AG09319 (cell line): Measurements from ENCODE around the gene CYB5A.
A peak's percentile ranks its signal among the peaks of the same experiment; 100 is the strongest.
"Not testable (repeated sequence)": the region's sequence is repeated elsewhere in the genome, so short reads cannot be mapped to it uniquely, and the experiment has no call there.

Source experiments
- DNase-seq: peaks from one replicate; pipeline ENCODE4 v3.0.0-alpha.2; 2010; ENCODE audit warnings: low read depth; ENCODE audit errors: extremely low read depth
- CTCF ChIP-seq: IDR thresholded peaks from 2 replicates; pipeline ENCODE4 v1.5.1; 2011; ENCODE audit warnings: low read depth, mild to moderate bottlenecking, inconsistent platforms, low read length, moderate library complexity

CYB5A gene

DNA sequence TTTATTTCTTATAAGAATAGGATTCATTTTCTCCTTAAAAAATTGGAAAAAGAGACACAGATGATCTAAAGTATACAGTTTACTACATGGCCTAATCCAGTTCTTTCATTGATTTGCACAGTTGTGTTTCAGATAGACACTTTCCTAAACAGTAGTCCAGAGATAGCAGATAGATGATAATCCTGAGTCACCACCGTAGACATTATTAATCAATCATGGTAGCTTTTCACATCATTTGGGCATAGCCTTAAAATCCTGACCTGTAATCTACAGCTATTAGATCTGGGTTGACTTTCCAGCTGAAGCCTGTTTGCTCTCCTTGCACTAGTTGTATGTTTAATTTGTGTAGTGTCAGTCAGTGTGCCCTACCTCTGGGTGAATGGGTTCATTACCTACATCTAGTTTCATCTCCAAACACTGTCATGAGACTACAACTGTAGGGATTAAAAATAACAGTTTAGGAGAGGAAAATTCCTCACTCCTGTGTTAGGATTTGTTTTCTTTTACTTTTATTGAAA lies 38.0 kb upstream of the CYB5A start:
- TF ChIP-seq CTCF, result no peak
- DNase-seq, result no peak

DNA sequence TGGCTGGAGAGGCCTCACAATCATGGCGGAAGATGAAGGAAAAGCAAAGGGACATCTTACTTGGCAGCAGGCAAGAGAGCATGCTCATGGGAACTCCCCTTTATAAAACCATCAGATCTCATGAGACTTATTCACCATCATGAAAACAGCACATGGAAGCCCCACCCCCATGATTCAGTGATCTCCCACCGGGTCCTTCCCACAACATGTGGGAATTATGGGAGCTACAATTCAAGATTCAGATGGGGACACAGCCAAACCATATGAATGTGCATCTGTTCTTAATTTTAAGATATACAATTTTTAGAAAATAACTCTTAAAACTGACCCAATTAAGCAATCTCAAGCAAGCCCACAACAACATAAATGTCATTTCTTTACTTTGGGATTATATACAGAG lies 36.4 kb upstream of the CYB5A start:
- TF ChIP-seq CTCF, result no peak

GRCh38 chr18:74326791-74327190 lies 35.0 kb upstream of the CYB5A start:
- DNase-seq, result not testable (repeated sequence)

More for the DNA sequence above, 36.4 kb upstream of the CYB5A start:
- DNase-seq, result no peak

- TF ChIP-seq CTCF, result no peak
- DNase-seq, result no peak
These were observed 34.5 kb upstream of the CYB5A start for GRCh38 chr18:74326231-74326630.

GRCh38 chr18:74316257-74317170 lies 24.8 kb upstream of the CYB5A start:
- peak; percentile 64 for DNase-seq
- no peak for TF ChIP-seq CTCF

DNA sequence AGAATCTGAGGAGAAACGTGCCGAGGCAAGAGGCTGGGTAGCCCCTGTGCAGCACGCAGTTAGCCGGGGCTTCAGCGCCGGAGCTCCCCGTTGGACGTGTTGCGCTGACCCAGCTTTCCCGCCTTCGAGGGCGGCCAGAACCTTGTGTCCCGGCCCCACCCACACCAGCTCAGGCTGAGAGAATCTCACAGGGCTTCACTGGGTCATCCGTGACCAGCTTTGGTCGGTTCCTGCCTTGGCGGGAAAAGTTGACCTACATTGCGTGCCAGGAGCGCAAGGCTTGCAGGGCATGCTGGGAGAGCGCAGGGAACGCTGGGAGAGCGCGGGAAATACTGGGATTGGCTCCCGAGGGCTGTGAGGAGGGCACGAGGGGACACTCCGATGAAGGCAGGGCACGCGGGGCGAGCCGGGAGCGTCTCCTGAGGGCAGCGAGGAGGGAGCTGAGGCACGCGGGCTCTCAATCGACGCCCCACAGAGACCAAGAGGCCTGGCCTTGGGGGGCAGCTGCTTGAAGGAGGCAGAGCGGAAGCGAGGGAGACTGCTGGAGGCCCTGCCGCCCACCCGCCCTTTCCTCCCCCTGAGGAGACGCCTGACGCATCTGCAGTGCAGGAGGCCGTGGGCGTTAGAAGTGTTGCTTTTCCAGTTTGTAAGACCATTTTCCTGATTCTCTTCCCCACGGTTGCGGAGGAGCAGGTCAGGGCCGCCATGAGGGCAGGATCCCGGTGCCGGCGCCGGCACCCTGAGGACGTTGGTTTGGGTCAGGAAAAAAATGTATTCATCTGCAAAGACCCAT lies 23.9 kb upstream of the CYB5A start, which contains the start of gene C18orf63:
TSS of gene C18orf63 (plus strand) at position 376 of the 793 bp plus-strand sequence. CDS start 2,027 bp downstream, outside the sequence.
- DNase-seq, result no peak
- TF ChIP-seq CTCF, result no peak

DNA sequence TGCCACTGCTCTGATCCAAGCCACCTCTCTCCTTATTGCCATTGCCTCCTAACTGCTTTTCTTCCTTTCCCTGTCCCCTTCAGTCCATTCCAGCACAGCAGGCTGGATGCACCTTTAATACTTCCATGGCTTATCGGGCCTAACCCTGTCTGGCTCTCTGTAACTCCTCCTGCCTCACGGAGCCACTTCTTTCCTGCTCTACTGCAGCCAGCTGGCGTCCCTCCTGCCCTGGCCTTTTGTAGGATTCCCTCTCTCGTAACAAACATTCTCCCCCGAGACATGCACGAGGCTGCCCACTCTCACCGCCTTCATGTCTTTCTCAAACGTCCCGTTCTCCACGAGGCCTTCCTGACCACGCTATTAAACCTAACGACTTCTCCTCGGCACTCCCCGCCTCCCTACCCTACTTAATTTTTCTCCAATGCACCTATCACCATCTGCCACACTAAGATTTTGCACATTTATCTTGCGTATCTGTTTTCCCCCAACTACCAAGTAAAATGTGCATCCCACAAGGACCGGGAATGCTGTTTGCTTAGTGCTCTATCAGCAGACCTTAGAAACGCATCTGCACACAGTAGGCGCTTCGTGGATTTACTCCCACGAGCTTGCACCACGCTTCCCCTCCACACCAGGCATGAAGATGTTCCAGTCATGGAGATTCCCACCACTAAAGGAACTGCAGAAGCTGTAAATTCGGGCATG lies 23.1 kb upstream of the CYB5A start:
- DNase-seq, result no peak
- TF ChIP-seq CTCF, result no peak
